HL-60 (cell line): ENCODE measurements around the gene DNAJC25.
A peak's percentile ranks its signal among the peaks of the same experiment; 100 is the strongest.

Source experiments
- CTCF ChIP-seq: IDR thresholded peaks from one replicate; pipeline ENCODE4 v1.5.1; 2011; ENCODE audit warnings: low read length, control low read depth, inconsistent platforms; ENCODE audit not compliant: insufficient read depth
- GABPA ChIP-seq: IDR thresholded peaks from 2 replicates; pipeline ENCODE4 v1.6.1; 2012; ENCODE audit warnings: low read depth
- POLR2AphosphoS5 ChIP-seq: IDR thresholded peaks from 2 replicates; pipeline ENCODE4 v1.6.1; 2012; ENCODE audit warnings: low read depth
- REST ChIP-seq: IDR thresholded peaks from 2 replicates; pipeline ENCODE4 v1.6.1; 2012; ENCODE audit warnings: low read depth; ENCODE audit not compliant: insufficient replicate concordance
- SPI1 ChIP-seq: IDR thresholded peaks from 2 replicates; pipeline ENCODE4 v1.6.1; 2012; ENCODE audit warnings: low read depth, mild to moderate bottlenecking, borderline replicate concordance

GRCh38 chr9:111621895-111622480 is 9.1 kb upstream of the DNAJC25 start:
- TF ChIP-seq CTCF (peak; percentile 65), REST (no peak), GABPA (no peak), POLR2AphosphoS5 (no peak), SPI1 (no peak)
